GM18858 (cell line): ENCODE results near the gene PCSK9.
"Not testable (repeated sequence)": the region's sequence is repeated elsewhere in the genome, so short reads cannot be mapped to it uniquely, and the experiment has no call there.

Experiments used
- ATAC-seq: cut with Tn5 transposase; IDR thresholded peaks from one replicate; pipeline ENCODE4 v1.9.1; 2021; ENCODE audit not compliant: unreplicated experiment

PCSK9 gene

GRCh38 chr1:55007625-55008024 is 31.7 kb upstream of the PCSK9 start:
- ATAC-seq, result no peak

GRCh38 chr1:55010194-55010886 is 29.0 kb upstream of the PCSK9 start:
- no peak for ATAC-seq

GRCh38 chr1:55010887-55011217 is 28.5 kb upstream of the PCSK9 start:
- ATAC-seq, result no peak

GRCh38 chr1:55012661-55013060 is 26.7 kb upstream of the PCSK9 start:
- ATAC-seq, result no peak

GRCh38 chr1:55015123-55015522 is 24.2 kb upstream of the PCSK9 start:
- ATAC-seq, result no peak

GRCh38 chr1:55015731-55016620 is 23.4 kb upstream of the PCSK9 start:
- ATAC-seq, result no peak

GRCh38 chr1:55018395-55018794 is 21.0 kb upstream of the PCSK9 start:
- no peak for ATAC-seq

- ATAC-seq, result no peak
Observed at GRCh38 chr1:55021942-55022546, 17.3 kb upstream of the PCSK9 start.

GRCh38 chr1:55024163-55024562 is 15.2 kb upstream of the PCSK9 start:
- ATAC-seq, result not testable (repeated sequence)

GRCh38 chr1:55026682-55027081 is 12.7 kb upstream of the PCSK9 start:
- not testable (repeated sequence) for ATAC-seq

GRCh38 chr1:55031098-55031497 is 8.2 kb upstream of the PCSK9 start:
- ATAC-seq, result not testable (repeated sequence)

GRCh38 chr1:55033265-55033614 is 6.1 kb upstream of the PCSK9 start:
- no peak for ATAC-seq

- no peak for ATAC-seq
Observed at GRCh38 chr1:55034476-55035133, 4.7 kb upstream of the PCSK9 start.

GRCh38 chr1:55035904-55036303 is 3.4 kb upstream of the PCSK9 start:
- no peak for ATAC-seq

- ATAC-seq, result no peak
Observed at GRCh38 chr1:55037733-55038551, 1.4 kb upstream of the PCSK9 start.

- no peak for ATAC-seq
Observed at GRCh38 chr1:55038552-55038838, 853 bp upstream of the PCSK9 start.

GRCh38 chr1:55038974-55039341 is 390 bp upstream of the PCSK9 start:
- no peak for ATAC-seq

GRCh38 chr1:55040083-55040932 is 960 bp downstream of the PCSK9 start:
- no peak for ATAC-seq

GRCh38 chr1:55040933-55041494 is 1.7 kb downstream of the PCSK9 start:
- ATAC-seq, result no peak

GRCh38 chr1:55041613-55042012 is 2.3 kb downstream of the PCSK9 start:
- no peak for ATAC-seq
